Fibroblast of lung (primary cell): ENCODE results near the gene VSTM2A. TPM values are rescaled to one million over a fixed set of nuclear protein-coding genes. Genes with fewer than 3 reads are reported as not detected.

ENCODE experiments used
- DNase-seq, 2 donors: peaks; one replicate each; pipeline versions ENCODE4 v3.0.0 to v3.0.0-alpha.2; 2010; ENCODE audit warnings: low read depth in 2 of 2
- H2AFZ ChIP-seq: 2 replicates; pipeline ENCODE4 v1.5.1; 2012; ENCODE audit warnings: low read length, control low read depth, inconsistent platforms
- H3K27ac ChIP-seq: 2 replicates; pipeline ENCODE4 v1.5.1; 2011; ENCODE audit warnings: low read length, control low read depth; ENCODE audit not compliant: insufficient read depth
- H3K27me3 ChIP-seq: 2 replicates; pipeline ENCODE4 v1.5.1; 2011; ENCODE audit warnings: mild to moderate bottlenecking, low read length; ENCODE audit not compliant: control insufficient read depth, insufficient read depth
- H3K36me3 ChIP-seq: 2 replicates; pipeline ENCODE4 v1.5.1; 2011; ENCODE audit warnings: low read length; ENCODE audit not compliant: control insufficient read depth, insufficient read depth
- H3K4me1 ChIP-seq: 2 replicates; pipeline ENCODE4 v1.5.1; 2011; ENCODE audit warnings: low read length; ENCODE audit not compliant: control insufficient read depth, insufficient read depth; ENCODE audit errors: extremely low read depth
- H3K4me2 ChIP-seq: 2 replicates; pipeline ENCODE4 v1.5.1; 2011; ENCODE audit warnings: low read length, control low read depth; ENCODE audit not compliant: insufficient read depth; ENCODE audit errors: extremely low read depth
- H3K4me3 ChIP-seq, 4 experiments: fragments of 200-600 bp in 1 of 4; sonication (generic) in 1 of 4; replicated peaks in 1 of 4; 2 replicates each; pipeline ENCODE4 v1.5.1; 2011 to 2016; ENCODE audit warnings: low read length in 4 of 4, low read depth in 3 of 4, mild to moderate bottlenecking in 3 of 4, control low read depth in 2 of 4, inconsistent platforms in 1 of 4, mixed read lengths in 1 of 4; ENCODE audit not compliant: insufficient read depth in 1 of 4; ENCODE audit errors: control extremely low read depth in 1 of 4
- H3K79me2 ChIP-seq: 2 replicates; pipeline ENCODE4 v1.5.1; 2012; ENCODE audit warnings: mild to moderate bottlenecking, low read length, inconsistent platforms; ENCODE audit not compliant: control insufficient read depth, insufficient read depth
- H3K9ac ChIP-seq: 2 replicates; pipeline ENCODE4 v1.5.1; 2011; ENCODE audit warnings: mild to moderate bottlenecking, low read length, control low read depth; ENCODE audit not compliant: insufficient read depth
- H3K9me3 ChIP-seq: 2 replicates; pipeline ENCODE4 v1.5.1; 2012; ENCODE audit warnings: low read depth, low read length; ENCODE audit not compliant: control insufficient read depth, insufficient read depth
- H4K20me1 ChIP-seq: 2 replicates; pipeline ENCODE4 v1.5.1; 2011; ENCODE audit warnings: low read length; ENCODE audit not compliant: control insufficient read depth, insufficient read depth; ENCODE audit errors: extremely low read depth
- EZH2 ChIP-seq: IDR thresholded peaks from 2 replicates; pipeline ENCODE4 v1.5.1; 2012; ENCODE audit warnings: low read length, control low read depth, mild to moderate bottlenecking; ENCODE audit errors: missing control alignments
- polyA plus RNA-seq, 2 donors: library from polyadenylated mRNA; depleted of rRNA in 1 of 2; stranded (reverse) in 1 of 2; unstranded in 1 of 2; fragments of >200 nt; gene quantifications; 2 replicates each; pipeline ENCODE4 v1.2.1, GENCODE V29; 2011 to 2012; ENCODE audit warnings: missing spikeins in 1 of 2
- total RNA-seq: library from RNA; depleted of rRNA; stranded (reverse); fragments of >200 nt; gene quantifications from 2 replicates; pipeline ENCODE4 v1.2.1, GENCODE V29; 2014
- TF ChIP-seq, protein P1 (sequence below), 2 donors: IDR thresholded peaks in 1 of 2; conservative IDR thresholded peaks in 1 of 2; 1 replicate in 1 of 2; 2 replicates in 1 of 2; pipeline ENCODE4 v1.5.1; 2011 to 2012; ENCODE audit warnings: low read length in 2 of 2, control low read depth in 1 of 2, inconsistent platforms in 1 of 2, low read depth in 1 of 2, mild to moderate bottlenecking in 1 of 2

VSTM2A gene
- total and polyA plus RNA-seq, 2 donors (not counting 1 experiment from before 2014, with no cell fraction given): not detected

DNA sequence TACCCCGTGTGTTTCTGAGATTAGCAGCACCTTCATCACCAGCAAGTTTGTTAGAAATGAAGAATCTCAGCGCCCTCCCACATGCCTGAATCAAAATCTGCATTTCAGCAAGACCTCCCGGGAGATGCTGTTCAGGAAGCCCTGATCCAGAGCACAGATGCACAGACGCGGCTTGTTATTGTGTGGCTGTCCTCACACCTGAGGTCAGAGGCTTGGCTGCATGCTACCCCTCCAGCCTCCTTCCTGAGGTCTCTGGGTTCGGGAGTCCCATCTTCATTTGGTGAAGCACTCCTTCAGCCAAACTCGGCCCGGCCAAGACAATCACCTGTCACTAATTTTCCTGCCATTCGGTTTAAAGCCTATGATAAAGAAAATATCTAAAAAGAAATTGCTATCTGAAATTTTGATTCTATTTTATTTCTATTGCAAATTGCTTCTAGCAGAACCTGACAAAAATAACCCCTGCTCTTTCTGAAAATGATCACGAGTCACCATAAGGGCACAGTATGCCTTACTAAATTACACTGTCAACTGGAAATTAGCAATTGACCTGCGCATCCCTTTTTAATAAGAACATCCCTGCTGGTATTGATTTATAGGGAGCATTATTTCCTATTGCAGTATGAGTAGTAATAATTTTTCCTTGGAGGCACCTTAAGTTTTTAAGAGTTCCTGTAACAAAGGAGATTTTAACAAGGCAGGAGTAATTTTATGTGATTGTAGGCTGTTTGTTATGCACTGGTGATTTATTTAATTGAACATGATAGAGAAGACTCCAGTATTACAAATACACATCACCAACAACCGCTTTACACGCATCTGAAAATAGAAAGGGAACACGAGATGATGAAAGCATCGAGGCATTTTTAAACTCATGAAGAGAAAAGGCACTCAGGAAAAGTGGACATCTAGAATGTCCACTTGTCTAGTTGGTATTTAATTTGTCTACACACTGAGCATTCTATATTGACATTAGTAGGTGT lies 49.5 kb downstream of the VSTM2A start:
- Histone ChIP-seq H3K36me3 (no peaks in the 10 kb centered on the region), H3K79me2 (no peaks in the 10 kb centered on the region), H3K9me3 (no peaks in the 10 kb centered on the region), H3K4me1 (no peaks in the 10 kb centered on the region), H3K27ac (no peak overlapping the region), H4K20me1 (no peaks in the 10 kb centered on the region), H3K27me3 (no peaks in the 10 kb centered on the region), H3K4me2 (no peak overlapping the region), H3K9ac (no peak overlapping the region), H2AFZ (no peak overlapping the region), H3K4me3 (no peak overlapping the region)
- TF ChIP-seq EZH2: no peak
- TF ChIP-seq, protein P1, sequence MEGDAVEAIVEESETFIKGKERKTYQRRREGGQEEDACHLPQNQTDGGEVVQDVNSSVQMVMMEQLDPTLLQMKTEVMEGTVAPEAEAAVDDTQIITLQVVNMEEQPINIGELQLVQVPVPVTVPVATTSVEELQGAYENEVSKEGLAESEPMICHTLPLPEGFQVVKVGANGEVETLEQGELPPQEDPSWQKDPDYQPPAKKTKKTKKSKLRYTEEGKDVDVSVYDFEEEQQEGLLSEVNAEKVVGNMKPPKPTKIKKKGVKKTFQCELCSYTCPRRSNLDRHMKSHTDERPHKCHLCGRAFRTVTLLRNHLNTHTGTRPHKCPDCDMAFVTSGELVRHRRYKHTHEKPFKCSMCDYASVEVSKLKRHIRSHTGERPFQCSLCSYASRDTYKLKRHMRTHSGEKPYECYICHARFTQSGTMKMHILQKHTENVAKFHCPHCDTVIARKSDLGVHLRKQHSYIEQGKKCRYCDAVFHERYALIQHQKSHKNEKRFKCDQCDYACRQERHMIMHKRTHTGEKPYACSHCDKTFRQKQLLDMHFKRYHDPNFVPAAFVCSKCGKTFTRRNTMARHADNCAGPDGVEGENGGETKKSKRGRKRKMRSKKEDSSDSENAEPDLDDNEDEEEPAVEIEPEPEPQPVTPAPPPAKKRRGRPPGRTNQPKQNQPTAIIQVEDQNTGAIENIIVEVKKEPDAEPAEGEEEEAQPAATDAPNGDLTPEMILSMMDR (conservative IDR thresholded peaks at IDR 0.05 in 1 of 2, IDR thresholded peaks at IDR 0.05 in 1 of 2; ENCODE audit: low read depth in 1 of 2, low read length in 2 of 2): no peak
- DNase-seq: no peak

DNA sequence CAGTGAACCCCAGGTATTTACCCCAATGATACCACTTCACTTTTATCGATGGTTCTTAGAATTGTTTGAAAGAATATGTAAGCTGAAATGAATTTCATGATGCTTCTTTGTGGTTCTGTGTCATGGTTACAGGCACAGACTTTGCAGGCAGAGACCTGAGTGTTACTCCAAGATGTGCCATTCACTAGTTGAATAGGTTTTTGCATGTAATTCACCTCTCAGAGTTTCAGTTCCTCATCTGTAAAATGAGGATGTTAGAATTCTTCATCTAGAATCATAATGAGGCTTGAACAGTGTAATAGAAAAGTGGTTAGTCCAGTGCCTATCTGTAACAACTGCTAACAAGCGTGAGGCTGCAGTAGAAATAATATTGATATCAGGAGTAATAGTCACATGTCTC lies 54.6 kb downstream of the VSTM2A start:
- Histone ChIP-seq H3K36me3 (no peaks in the 10 kb centered on the region), H3K4me2 (no peak overlapping the region), H2AFZ (no peak overlapping the region), H3K9me3 (no peaks in the 10 kb centered on the region), H3K27ac (no peak overlapping the region), H3K27me3 (no peaks in the 10 kb centered on the region), H3K4me3 (no peak overlapping the region), H3K4me1 (no peaks in the 10 kb centered on the region), H3K79me2 (no peaks in the 10 kb centered on the region), H4K20me1 (no peaks in the 10 kb centered on the region), H3K9ac (no peak overlapping the region)
- DNase-seq: no peak
- TF ChIP-seq, protein P1 (conservative IDR thresholded peaks at IDR 0.05 in 1 of 2, IDR thresholded peaks at IDR 0.05 in 1 of 2; ENCODE audit: low read depth in 1 of 2, low read length in 2 of 2): no peak
- TF ChIP-seq EZH2: no peak

DNA sequence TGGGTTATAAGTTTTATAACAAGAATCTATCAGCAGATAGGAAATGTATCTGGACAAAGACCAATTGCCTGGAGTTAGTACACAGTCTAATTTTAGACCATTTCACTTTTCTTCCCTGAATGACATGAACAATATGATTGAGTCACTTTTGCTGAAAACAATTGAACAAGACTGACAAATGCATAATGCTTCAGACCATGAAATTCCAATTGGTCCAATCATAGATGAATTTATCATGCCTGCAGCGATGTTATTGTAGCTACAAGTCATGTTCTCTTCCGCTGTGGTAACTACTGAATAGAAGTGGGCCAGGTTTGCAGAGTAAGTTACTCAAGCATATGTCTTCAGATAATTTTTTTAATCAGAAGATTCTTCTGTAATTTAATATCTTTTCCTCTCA lies 73.4 kb downstream of the VSTM2A start:
- Histone ChIP-seq H3K9ac (no peak overlapping the region), H3K4me2 (no peak overlapping the region), H3K9me3 (no peaks in the 10 kb centered on the region), H3K4me3 (no peak overlapping the region), H3K27ac (no peak overlapping the region), H3K4me1 (no peaks in the 10 kb centered on the region), H4K20me1 (no peaks in the 10 kb centered on the region), H2AFZ (no peak overlapping the region), H3K36me3 (no peaks in the 10 kb centered on the region), H3K79me2 (no peaks in the 10 kb centered on the region), H3K27me3 (no peaks in the 10 kb centered on the region)
- peak in 1 of 2 donors; percentile 40 for DNase-seq
- no peak for TF ChIP-seq EZH2
- TF ChIP-seq, protein P1 (conservative IDR thresholded peaks at IDR 0.05 in 1 of 2, IDR thresholded peaks at IDR 0.05 in 1 of 2; ENCODE audit: low read depth in 1 of 2, low read length in 2 of 2): no peak

Other genes with a start within 250 kb of the VSTM2A start
- gene SEC61G, start 216.8 kb downstream of the VSTM2A start, total RNA-seq: 143 and 192 TPM in 2 replicates
- gene SEC61G, start 216.8 kb downstream of the VSTM2A start, polyA plus RNA-seq: 514 and 623 TPM in 2 replicates